Activated T-helper 17 cell treated with anti-CD3 and anti-CD28 coated beads, Interleukin-2, amount 50 U/mL, for 72 hours (primary cell): Measurements from ENCODE around the gene ANKH. TPM values are rescaled to one million over a fixed set of nuclear protein-coding genes. Genes with fewer than 3 reads are reported as not detected.

Experiments used
- ATAC-seq: fragments of 150-1000 bp; cut with Tn5 transposase; replicated peaks from 2 replicates; pipeline ENCODE4 v1.10.0; 2021; ENCODE audit warnings: mild to moderate bottlenecking, moderate library complexity
- H3K27ac Mint-ChIP-seq: one replicate; pipeline ENCODE4 v1.8.0; 2022; ENCODE audit warnings: mixed read lengths
- H3K27me3 Mint-ChIP-seq: one replicate; pipeline ENCODE4 v1.8.0; 2022; ENCODE audit warnings: mixed read lengths
- H3K36me3 Mint-ChIP-seq: one replicate; pipeline ENCODE4 v1.8.0; 2022; ENCODE audit warnings: low read depth, mild to moderate bottlenecking, mixed read lengths
- H3K4me1 Mint-ChIP-seq: one replicate; pipeline ENCODE4 v1.8.0; 2022; ENCODE audit warnings: mixed read lengths
- H3K4me3 Mint-ChIP-seq: one replicate; pipeline ENCODE4 v1.8.0; 2022; ENCODE audit warnings: mild to moderate bottlenecking, mixed read lengths
- H3K9me3 Mint-ChIP-seq: one replicate; pipeline ENCODE4 v1.8.0; 2022; ENCODE audit warnings: mixed read lengths
- total RNA-seq, 2 donors: library from RNA; stranded (reverse); gene quantifications; one replicate each; pipeline ENCODE4 v1.2.3, GENCODE V29; 2022

Gene ANKH
- total RNA-seq, 2 donors from 2014 or later: 101 to 193 TPM

DNA sequence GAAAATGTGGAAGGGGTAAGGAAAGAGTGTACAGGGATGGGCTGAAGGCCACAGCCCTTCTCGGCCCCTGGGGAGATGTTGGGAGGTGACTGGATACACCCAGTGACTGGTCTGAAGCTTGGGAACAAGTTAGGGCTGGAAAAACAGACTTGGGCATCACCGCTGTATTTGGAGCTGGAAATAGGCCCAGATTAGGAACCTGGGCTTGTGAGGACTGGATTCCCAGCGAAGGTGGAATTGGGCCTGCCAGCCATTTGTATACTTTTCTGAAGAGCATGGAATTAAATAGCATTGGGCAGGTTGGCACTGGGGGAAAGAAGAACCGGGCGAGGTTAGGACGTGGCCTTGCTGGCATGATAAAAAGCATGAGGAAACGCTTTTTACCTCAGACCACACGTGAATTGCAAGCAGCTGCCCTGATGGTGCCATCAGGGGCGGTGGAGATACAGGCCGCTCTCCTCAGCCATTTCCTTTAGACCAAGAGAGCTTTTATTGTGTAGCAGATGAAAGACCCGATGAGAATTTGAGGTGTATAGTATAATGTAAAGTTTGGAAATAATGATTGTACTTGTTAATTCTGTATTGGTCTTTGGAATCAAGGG lies 169.2 kb downstream of the ANKH start:
- Mint-ChIP-seq H3K27ac (peak overlapping the region; percentile 80), H3K27me3 (no peaks in the 10 kb centered on the region), H3K9me3 (no peaks in the 10 kb centered on the region), H3K4me3 (no peak overlapping the region), H3K36me3 (peaks cover 98% of the 10 kb centered on the region), H3K4me1 (peaks cover 55% of the 10 kb centered on the region)
- no peak for ATAC-seq

DNA sequence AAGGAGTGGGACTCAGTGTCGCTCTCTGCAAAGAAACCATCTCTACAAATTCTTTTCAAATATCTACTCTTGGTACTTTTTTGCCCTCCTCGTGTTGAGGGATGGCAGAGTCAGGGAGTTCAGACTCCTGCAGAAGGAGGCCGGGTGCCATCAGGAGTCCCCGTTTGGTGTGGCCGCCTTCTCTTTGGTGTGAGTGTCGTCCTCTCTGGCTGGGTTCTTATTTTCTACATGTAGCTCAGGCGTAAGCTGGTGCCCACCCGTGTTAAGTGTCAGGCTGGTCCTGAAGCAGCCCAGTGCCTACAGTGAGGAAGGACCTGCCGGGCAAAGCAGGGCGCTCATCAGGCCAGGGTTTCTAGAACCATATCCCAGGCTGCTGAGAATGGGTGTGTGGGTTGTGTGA lies 170.0 kb downstream of the ANKH start:
- H3K36me3 Mint-ChIP-seq: peaks cover 98% of the 10 kb centered on the region
- no peaks in the 10 kb centered on the region for H3K9me3 Mint-ChIP-seq
- H3K27me3 Mint-ChIP-seq: no peaks in the 10 kb centered on the region
- ATAC-seq: no peak
- H3K4me3 Mint-ChIP-seq: no peak overlapping the region
- peaks cover 52% of the 10 kb centered on the region for H3K4me1 Mint-ChIP-seq
- peak overlapping the region; percentile 80 for H3K27ac Mint-ChIP-seq

DNA sequence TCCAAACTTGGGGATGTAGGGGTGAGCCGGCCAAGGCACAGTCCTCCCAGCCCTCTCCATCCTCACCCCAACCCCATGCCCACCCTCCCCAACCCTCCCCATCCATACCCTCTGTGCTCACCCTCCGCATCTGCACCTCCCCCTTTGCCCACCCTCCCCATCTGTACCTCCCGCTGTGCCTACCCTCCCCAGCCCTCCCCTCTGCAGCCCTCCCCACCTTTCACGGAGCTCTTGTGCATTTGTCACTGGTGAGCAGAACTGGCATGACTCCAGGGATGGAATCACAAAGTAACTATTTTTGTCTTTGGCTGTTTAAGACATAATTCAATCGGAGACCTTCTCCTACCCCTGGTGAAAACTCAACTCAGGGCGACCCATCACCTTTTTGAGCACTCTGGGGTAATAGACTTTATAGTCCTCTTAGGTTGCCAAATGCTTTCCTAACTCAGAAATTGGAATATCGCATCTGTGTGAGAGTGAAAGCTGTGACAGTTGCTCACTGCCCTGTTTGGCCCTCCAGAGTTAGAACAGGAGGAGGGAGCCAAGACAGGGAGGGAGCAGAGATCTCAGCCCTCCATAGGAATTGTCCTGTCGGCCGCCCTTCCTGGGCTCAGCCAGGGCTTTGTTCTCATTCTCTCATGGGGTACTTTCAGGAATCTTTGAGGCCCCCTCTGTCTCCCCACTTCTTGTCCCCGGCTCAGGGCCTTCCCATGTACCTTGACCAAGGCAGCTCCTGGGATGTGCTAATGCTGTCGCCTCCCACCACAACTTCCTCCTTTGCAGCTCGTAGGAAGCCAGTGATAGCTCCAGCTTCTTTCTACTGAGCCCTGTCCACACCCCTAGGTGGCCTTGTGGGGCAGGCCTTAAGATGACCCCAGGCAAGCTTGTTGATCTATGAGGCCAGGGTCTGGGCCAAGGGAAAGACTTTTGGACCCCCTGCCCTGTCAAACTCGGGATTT lies 170.8 kb downstream of the ANKH start:
- H3K4me1 Mint-ChIP-seq: peaks cover 53% of the 10 kb centered on the region
- no peaks in the 10 kb centered on the region for H3K27me3 Mint-ChIP-seq
- H3K4me3 Mint-ChIP-seq: no peak overlapping the region
- H3K9me3 Mint-ChIP-seq: no peaks in the 10 kb centered on the region
- peak overlapping the region; percentile 83 for H3K27ac Mint-ChIP-seq
- H3K36me3 Mint-ChIP-seq: peaks cover 98% of the 10 kb centered on the region
- ATAC-seq: no peak

DNA sequence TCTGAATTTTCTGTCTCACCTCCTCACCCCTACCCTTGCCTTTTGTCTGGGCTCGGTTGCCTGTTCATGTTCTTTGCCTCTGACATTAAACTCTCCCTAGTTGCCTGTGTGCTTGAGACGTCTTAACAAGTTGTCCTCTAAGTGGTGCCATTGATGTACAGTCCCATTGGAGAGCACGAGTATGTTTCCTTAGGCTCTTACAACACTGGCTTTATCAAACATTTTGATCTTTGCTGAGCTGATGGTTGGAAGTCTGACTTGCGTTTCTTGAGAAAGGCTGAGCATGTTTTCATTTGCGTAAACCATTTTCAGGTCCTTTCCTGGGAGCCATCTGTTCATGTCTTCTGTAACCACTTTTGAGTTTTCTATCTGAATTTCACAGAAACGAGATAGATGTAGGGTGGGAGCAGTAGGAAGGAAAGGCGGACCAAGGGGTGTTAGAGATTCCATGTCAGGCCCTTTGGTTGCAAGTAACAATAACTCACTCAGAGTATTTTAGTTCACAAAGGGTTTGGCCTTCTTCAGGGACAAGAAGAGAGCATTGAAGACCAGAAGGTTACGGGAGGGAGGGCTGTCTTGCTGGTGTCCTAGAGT lies 171.7 kb downstream of the ANKH start:
- Mint-ChIP-seq H3K9me3 (no peaks in the 10 kb centered on the region), H3K27ac (peak overlapping the region; percentile 83), H3K4me1 (peaks cover 49% of the 10 kb centered on the region), H3K36me3 (peaks cover 98% of the 10 kb centered on the region), H3K27me3 (no peaks in the 10 kb centered on the region), H3K4me3 (no peak overlapping the region)
- ATAC-seq: no peak

DNA sequence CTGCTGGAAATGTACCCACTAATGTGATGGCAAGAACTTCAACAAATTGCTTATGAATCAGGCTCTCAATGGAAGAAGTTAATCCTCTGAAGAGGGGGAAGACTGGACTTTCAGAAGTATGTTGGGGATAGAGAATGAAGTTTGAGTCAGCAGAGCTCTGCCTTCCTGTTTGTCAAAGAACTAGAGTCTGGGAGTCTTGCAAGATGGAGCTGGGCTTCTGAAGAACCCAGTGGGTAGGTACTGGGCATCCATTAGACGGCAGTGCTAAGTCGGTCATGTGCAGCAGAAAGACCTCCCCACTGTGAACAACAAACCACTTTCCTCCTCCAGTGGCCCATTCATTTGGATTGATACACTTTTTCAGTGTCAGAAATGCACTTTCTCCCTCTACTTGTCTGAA lies 172.4 kb downstream of the ANKH start:
- H3K27me3 Mint-ChIP-seq: no peaks in the 10 kb centered on the region
- peaks cover 98% of the 10 kb centered on the region for H3K36me3 Mint-ChIP-seq
- H3K9me3 Mint-ChIP-seq: no peaks in the 10 kb centered on the region
- H3K4me1 Mint-ChIP-seq: peaks cover 42% of the 10 kb centered on the region
- no peak overlapping the region for H3K4me3 Mint-ChIP-seq
- peak overlapping the region; percentile 83 for H3K27ac Mint-ChIP-seq
- peak; percentile 35 for ATAC-seq

DNA sequence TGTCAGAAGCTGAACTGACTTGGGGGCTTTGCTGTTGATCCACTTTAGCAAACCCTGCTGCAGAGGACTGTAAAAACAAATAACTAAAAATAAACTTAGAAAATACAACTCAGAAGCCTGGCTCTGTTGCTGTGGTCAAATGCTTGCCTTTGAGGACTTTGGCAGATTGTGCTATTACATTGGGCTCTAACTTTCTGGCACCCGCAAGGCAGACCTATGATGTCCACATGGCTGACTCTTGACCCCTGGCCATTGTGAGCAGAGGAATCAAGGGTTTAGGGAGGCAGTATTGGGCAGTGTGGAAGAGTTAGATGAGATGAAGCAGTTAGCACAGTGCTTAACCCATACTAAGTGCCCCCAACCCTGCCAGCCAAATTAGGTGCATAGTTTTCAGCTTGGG lies 173.1 kb downstream of the ANKH start:
- Mint-ChIP-seq H3K36me3 (peaks cover 98% of the 10 kb centered on the region), H3K9me3 (no peaks in the 10 kb centered on the region), H3K4me1 (peaks cover 38% of the 10 kb centered on the region), H3K4me3 (no peak overlapping the region), H3K27ac (peak overlapping the region; percentile 83), H3K27me3 (no peaks in the 10 kb centered on the region)
- ATAC-seq: no peak

DNA sequence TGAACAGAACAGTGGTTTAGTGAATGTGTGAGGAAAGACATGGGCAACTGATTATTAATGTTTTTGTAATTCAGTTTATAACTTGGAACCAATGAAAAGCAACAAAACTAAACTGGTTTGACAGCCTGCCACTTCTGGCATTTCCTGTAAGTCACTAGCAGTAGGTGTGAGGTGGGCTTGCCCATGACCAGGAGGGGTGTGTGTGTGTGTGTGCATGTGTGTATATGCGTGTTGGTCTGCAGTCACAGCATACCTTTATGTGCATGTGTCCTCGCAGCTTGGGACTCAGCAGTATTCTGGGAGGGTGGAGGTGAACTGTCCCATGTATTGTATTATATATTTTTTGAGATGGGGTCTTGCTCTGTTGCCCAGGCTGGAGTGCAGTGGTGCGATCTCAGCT lies 174.7 kb downstream of the ANKH start:
- no peak for ATAC-seq
- Mint-ChIP-seq H3K27ac (peak overlapping the region; percentile 36), H3K9me3 (no peaks in the 10 kb centered on the region), H3K27me3 (no peaks in the 10 kb centered on the region), H3K36me3 (peaks cover 98% of the 10 kb centered on the region), H3K4me1 (peaks cover 24% of the 10 kb centered on the region), H3K4me3 (no peak overlapping the region)

DNA sequence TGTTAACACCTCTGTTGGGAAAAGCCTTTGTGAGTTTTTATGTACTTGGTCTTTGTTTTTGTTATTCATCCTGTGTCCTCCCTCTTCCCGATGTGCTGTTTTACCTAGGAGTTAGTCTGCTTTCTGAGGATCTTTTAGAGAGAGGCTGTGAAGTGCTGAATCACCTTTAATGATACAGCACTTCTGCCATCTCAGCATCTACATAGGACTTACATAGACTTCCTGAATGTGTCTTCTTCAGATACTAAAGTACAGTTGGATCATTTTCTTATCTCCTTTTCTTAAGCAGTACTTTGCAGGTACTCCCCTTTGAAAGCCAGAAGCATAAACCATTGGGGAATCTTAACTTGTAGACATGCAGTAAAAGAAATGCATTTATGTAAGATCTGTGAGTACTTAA lies 175.5 kb downstream of the ANKH start:
- H3K4me3 Mint-ChIP-seq: no peak overlapping the region
- H3K27me3 Mint-ChIP-seq: no peaks in the 10 kb centered on the region
- H3K9me3 Mint-ChIP-seq: no peaks in the 10 kb centered on the region
- peaks cover 20% of the 10 kb centered on the region for H3K4me1 Mint-ChIP-seq
- peak overlapping the region; percentile 36 for H3K27ac Mint-ChIP-seq
- ATAC-seq: no peak
- peaks cover 98% of the 10 kb centered on the region for H3K36me3 Mint-ChIP-seq

DNA sequence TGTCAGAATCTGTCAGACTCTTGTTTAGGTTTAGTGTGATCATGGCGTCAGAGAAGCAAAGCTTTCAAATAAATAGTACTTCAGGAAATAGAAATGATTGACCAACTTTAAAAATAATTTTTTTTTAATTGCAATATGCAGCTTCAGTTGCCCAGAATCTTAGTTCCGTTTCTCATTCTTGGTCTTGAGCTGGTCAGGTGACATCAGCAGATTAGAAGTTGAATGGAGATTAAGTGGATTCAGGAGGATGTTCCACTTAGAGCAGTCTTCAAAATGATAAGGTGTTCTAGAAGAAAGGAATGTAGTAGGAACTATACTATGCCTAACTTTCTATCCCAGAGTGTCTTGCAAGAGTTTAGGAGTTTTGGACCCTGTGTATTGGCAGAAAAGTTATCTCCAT lies 176.4 kb downstream of the ANKH start:
- H3K27ac Mint-ChIP-seq: no peak overlapping the region
- H3K4me1 Mint-ChIP-seq: peaks cover 20% of the 10 kb centered on the region
- H3K9me3 Mint-ChIP-seq: no peaks in the 10 kb centered on the region
- no peak for ATAC-seq
- H3K4me3 Mint-ChIP-seq: no peak overlapping the region
- H3K36me3 Mint-ChIP-seq: peaks cover 100% of the 10 kb centered on the region
- no peaks in the 10 kb centered on the region for H3K27me3 Mint-ChIP-seq

DNA sequence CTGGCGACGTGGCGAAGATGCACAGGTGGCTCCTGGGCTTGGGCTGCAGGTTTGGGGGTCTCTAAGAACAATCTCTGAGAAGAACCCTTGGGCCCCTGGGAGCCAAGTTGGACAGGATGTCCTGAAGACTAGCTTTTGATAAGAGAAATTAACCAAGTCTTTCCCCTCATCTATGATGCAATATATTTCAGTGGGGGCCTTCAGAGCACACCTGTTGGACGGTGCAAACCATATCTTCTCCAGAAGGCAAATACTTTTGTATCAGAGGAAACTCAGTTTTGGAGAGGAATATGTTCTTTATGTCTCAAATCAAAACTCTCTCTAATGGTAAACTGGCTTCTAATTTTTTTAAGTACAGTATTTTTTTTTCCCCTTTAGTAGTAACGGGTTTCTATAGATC lies 178.5 kb downstream of the ANKH start:
- Mint-ChIP-seq H3K4me1 (peaks cover 11% of the 10 kb centered on the region), H3K36me3 (peaks cover 100% of the 10 kb centered on the region), H3K27me3 (no peaks in the 10 kb centered on the region), H3K27ac (no peak overlapping the region), H3K9me3 (peaks cover 4% of the 10 kb centered on the region), H3K4me3 (no peak overlapping the region)
- no peak for ATAC-seq

DNA sequence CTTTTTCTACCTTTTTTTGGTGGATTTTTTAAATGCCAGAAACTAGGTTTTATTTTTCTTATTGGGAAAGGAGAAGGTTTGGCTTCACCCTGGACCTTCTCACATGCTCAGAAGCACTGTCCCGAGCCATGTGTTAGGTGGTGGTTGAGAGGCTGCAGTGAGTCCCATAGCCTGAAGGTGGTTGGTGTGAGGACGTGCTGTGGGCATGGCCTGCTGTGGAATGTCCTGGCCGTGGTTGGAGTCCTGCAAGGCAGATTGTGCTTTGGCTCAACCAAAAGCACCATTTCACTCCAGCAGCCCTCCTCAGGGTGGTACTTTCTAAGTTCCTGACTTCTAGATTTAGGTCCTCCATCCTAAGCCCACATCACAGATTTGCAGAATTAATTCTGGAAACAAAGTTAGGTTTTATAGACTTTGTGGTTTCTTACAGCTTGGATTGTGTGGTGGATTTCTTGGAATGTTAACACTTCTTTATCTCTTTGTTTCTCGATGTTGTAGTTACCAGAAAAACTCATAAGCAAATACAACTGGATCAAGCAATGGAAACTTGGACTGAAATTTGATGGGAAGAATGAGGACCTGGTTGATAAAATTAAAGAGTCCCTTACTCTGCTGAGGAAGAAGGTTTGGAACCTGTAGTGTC lies 184.4 kb downstream of the ANKH start:
- Mint-ChIP-seq H3K36me3 (peaks cover 100% of the 10 kb centered on the region), H3K4me3 (no peak overlapping the region), H3K27me3 (no peaks in the 10 kb centered on the region), H3K9me3 (peaks cover 4% of the 10 kb centered on the region), H3K4me1 (peaks cover 10% of the 10 kb centered on the region), H3K27ac (no peak overlapping the region)
- no peak for ATAC-seq

DNA sequence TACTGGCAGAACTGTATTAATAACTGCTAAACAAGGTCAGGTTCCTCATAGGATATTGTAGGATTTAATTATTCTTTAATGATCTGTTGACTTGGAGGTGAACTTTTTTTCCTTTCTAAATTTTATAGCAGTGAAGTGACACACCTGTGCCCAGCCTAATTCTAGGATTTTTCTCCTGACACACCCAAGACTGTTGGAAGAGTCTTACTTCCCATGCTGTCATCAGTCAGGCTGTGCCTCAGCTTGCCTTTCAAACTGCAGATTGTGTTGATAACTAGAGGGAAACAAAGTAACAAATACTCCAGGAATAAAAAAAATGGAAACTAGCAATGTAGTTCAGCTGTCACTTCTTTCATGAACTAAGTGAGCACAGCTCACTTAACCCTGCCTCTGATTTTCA lies 185.1 kb downstream of the ANKH start:
- Mint-ChIP-seq H3K9me3 (peaks cover 4% of the 10 kb centered on the region), H3K27me3 (no peaks in the 10 kb centered on the region), H3K27ac (no peak overlapping the region), H3K4me3 (no peak overlapping the region), H3K4me1 (peaks cover 10% of the 10 kb centered on the region), H3K36me3 (peaks cover 100% of the 10 kb centered on the region)
- ATAC-seq: no peak

DNA sequence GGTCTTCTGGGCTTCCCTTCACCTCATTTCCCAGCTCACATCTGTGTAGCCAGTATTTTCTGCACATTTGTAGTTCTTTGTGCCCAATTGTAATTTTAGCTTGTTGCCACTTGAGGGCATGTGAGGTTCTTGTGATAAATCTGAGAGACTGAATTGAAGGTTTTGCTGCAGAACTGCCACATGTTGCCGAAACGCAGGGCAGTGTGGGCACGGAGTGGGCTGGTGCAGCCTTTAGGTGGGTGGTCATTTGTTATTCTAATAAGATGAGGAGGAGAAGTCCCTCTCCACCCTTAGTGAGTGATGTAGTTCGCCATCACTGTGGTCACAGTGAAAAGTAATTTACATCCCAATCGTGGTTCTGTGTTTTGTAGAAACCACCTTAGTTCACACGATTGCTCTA lies 185.8 kb downstream of the ANKH start:
- H3K27ac Mint-ChIP-seq: peak overlapping the region; percentile 69
- H3K27me3 Mint-ChIP-seq: no peaks in the 10 kb centered on the region
- ATAC-seq: peak; percentile 97
- peaks cover 4% of the 10 kb centered on the region for H3K9me3 Mint-ChIP-seq
- peaks cover 100% of the 10 kb centered on the region for H3K36me3 Mint-ChIP-seq
- peak overlapping the region; percentile 39 for H3K4me3 Mint-ChIP-seq
- H3K4me1 Mint-ChIP-seq: peaks cover 10% of the 10 kb centered on the region

DNA sequence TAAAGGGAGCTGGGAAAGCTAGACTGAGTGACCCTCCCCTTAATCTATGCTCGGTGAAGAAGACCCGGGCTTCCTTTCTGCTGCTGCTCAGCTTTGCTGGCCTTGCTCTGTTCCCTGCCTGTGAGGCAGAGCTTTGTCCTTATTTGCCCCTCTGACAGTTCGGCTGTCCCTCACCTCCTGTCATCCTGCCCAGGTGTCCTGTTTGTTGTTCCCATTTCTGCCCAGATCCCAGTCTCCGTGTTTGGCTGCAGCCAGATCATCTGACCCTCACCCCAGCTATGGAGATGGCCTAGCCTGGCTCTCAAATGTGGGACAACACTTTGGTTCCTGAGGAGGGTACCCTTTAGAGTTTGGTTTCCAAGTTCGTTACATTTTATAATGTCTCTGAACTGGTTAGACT lies 186.8 kb downstream of the ANKH start:
- Mint-ChIP-seq H3K36me3 (peaks cover 100% of the 10 kb centered on the region), H3K27ac (peak overlapping the region; percentile 69), H3K27me3 (no peaks in the 10 kb centered on the region), H3K9me3 (peaks cover 3% of the 10 kb centered on the region), H3K4me3 (no peak overlapping the region), H3K4me1 (peaks cover 10% of the 10 kb centered on the region)
- ATAC-seq: no peak
